Neural cell (in vitro differentiated cells): ENCODE data around the gene GFPT2.

ENCODE experiments used
- EP300 ChIP-seq: fragments of 450-650 bp; conservative IDR thresholded peaks from 2 replicates; pipeline ENCODE4 v1.6.1; 2014; ENCODE audit warnings: antibody characterized with exemption, mild to moderate bottlenecking, moderate library complexity; ENCODE audit not compliant: poor library complexity, severe bottlenecking
- EZH2 ChIP-seq: fragments of 200-600, 300-800 bp; shearing (Covaris generic), sonication (generic); IDR thresholded peaks from 2 replicates; pipeline ENCODE4 v1.6.1; 2014; ENCODE audit warnings: antibody characterized with exemption, low read length, borderline replicate concordance, mild to moderate bottlenecking; ENCODE audit not compliant: insufficient read depth, poor library complexity, severe bottlenecking
- MXI1 ChIP-seq: fragments of 450-650 bp; conservative IDR thresholded peaks from 2 replicates; pipeline ENCODE4 v1.6.1; 2014; ENCODE audit warnings: antibody characterized with exemption, mild to moderate bottlenecking; ENCODE audit not compliant: poor library complexity, severe bottlenecking
- POLR2AphosphoS5 ChIP-seq: IDR thresholded peaks from 2 replicates; pipeline ENCODE4 v1.6.1; 2012
- RAD21 ChIP-seq: fragments of 450-650 bp; conservative IDR thresholded peaks from 2 replicates; pipeline ENCODE4 v1.6.1; 2014; ENCODE audit warnings: antibody characterized with exemption, mild to moderate bottlenecking, moderate library complexity
- SMC3 ChIP-seq: fragments of 450-650 bp; conservative IDR thresholded peaks from 2 replicates; pipeline ENCODE4 v1.6.1; 2014; ENCODE audit warnings: antibody characterized with exemption, mild to moderate bottlenecking, moderate library complexity; ENCODE audit not compliant: poor library complexity
- TAF1 ChIP-seq: IDR thresholded peaks from 2 replicates; pipeline ENCODE4 v1.6.1; 2012; ENCODE audit warnings: low read depth
- TF ChIP-seq, protein P1 (sequence below): fragments of 450-650 bp; IDR thresholded peaks from 2 replicates; pipeline ENCODE4 v1.5.1; 2014; ENCODE audit warnings: antibody characterized with exemption, mild to moderate bottlenecking, moderate library complexity; ENCODE audit not compliant: poor library complexity, severe bottlenecking
- TF ChIP-seq, protein P2 (sequence below): IDR thresholded peaks from 2 replicates; pipeline ENCODE4 v1.6.1; 2012; ENCODE audit warnings: borderline replicate concordance

DNA sequence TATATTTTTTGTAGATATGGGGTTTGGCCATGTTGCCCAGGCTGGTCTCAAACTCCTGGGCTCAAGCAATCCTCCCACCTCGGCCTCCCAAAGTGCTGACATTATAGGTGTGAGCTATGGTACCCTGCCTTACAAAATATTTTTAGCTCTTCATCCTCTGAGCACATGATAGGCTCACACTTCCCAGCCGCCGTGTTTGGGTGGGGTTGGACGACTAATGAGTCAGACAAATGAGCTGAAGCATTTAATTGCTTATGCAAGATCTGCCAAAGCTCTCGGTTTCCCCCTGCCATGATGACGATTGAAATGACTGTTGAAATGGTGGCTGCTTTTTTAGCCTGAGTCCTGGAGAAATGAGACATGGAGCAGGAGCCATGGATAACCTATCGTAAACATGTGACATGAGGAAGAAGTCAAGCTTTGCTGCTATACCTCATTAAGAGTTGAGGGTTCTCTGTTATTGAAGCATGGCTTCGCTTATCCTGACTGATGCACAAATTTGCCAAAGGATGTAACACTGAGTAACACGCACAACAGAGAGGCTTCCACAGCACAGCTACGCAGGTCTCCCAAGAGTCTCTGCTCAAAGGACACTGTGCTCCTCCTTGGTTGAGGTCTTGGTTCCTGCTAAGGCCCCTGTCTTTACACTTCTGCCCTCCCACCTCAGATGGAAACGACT, 48.2 kb upstream of the GFPT2 start:
- TF ChIP-seq EP300 (no peak), RAD21 (no peak), EZH2 (no peak), TAF1 (no peak), POLR2AphosphoS5 (no peak), SMC3 (no peak), MXI1 (no peak)
- TF ChIP-seq, protein P1, sequence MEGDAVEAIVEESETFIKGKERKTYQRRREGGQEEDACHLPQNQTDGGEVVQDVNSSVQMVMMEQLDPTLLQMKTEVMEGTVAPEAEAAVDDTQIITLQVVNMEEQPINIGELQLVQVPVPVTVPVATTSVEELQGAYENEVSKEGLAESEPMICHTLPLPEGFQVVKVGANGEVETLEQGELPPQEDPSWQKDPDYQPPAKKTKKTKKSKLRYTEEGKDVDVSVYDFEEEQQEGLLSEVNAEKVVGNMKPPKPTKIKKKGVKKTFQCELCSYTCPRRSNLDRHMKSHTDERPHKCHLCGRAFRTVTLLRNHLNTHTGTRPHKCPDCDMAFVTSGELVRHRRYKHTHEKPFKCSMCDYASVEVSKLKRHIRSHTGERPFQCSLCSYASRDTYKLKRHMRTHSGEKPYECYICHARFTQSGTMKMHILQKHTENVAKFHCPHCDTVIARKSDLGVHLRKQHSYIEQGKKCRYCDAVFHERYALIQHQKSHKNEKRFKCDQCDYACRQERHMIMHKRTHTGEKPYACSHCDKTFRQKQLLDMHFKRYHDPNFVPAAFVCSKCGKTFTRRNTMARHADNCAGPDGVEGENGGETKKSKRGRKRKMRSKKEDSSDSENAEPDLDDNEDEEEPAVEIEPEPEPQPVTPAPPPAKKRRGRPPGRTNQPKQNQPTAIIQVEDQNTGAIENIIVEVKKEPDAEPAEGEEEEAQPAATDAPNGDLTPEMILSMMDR, result no peak
- TF ChIP-seq, protein P2, sequence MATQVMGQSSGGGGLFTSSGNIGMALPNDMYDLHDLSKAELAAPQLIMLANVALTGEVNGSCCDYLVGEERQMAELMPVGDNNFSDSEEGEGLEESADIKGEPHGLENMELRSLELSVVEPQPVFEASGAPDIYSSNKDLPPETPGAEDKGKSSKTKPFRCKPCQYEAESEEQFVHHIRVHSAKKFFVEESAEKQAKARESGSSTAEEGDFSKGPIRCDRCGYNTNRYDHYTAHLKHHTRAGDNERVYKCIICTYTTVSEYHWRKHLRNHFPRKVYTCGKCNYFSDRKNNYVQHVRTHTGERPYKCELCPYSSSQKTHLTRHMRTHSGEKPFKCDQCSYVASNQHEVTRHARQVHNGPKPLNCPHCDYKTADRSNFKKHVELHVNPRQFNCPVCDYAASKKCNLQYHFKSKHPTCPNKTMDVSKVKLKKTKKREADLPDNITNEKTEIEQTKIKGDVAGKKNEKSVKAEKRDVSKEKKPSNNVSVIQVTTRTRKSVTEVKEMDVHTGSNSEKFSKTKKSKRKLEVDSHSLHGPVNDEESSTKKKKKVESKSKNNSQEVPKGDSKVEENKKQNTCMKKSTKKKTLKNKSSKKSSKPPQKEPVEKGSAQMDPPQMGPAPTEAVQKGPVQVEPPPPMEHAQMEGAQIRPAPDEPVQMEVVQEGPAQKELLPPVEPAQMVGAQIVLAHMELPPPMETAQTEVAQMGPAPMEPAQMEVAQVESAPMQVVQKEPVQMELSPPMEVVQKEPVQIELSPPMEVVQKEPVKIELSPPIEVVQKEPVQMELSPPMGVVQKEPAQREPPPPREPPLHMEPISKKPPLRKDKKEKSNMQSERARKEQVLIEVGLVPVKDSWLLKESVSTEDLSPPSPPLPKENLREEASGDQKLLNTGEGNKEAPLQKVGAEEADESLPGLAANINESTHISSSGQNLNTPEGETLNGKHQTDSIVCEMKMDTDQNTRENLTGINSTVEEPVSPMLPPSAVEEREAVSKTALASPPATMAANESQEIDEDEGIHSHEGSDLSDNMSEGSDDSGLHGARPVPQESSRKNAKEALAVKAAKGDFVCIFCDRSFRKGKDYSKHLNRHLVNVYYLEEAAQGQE, result no peak
